Mesendoderm (in vitro differentiated cells): ENCODE data around the gene MAP2K3.

Experiments used
- DNase-seq: peaks from one replicate; pipeline ENCODE4 v3.0.0; 2013
- H2AK5ac ChIP-seq: 2 replicates; pipeline ENCODE4 v1.6.1; 2013; ENCODE audit warnings: low read length, inconsistent platforms
- H2BK120ac ChIP-seq: 2 replicates; pipeline ENCODE4 v1.6.1; 2013; ENCODE audit warnings: low read depth, mild to moderate bottlenecking, low read length, moderate library complexity, mixed read lengths
- H2BK15ac ChIP-seq: replicated peaks from 2 replicates; pipeline ENCODE4 v1.6.1; 2013; ENCODE audit warnings: low read depth, mild to moderate bottlenecking, moderate library complexity
- H2BK5ac ChIP-seq: 2 replicates; pipeline ENCODE4 v1.6.1; 2013; ENCODE audit warnings: low read length, inconsistent platforms
- H3K18ac ChIP-seq: 2 replicates; pipeline ENCODE4 v1.6.1; 2013; ENCODE audit warnings: mild to moderate bottlenecking, low read length, mixed read lengths
- H3K23ac ChIP-seq: one replicate; pipeline ENCODE4 v1.6.1; 2013; ENCODE audit warnings: low read length
- H3K27ac ChIP-seq: 2 replicates; pipeline ENCODE4 v1.5.1; 2013; ENCODE audit warnings: low read depth, mild to moderate bottlenecking, inconsistent platforms, low read length, moderate library complexity
- H3K27me3 ChIP-seq: 2 replicates; pipeline ENCODE4 v1.6.1; 2013; ENCODE audit warnings: low read length, control low read depth, mild to moderate bottlenecking, inconsistent platforms; ENCODE audit not compliant: insufficient read depth, poor library complexity
- H3K36me3 ChIP-seq: 2 replicates; pipeline ENCODE4 v1.6.1; 2013; ENCODE audit warnings: low read length, inconsistent platforms; ENCODE audit not compliant: control insufficient read depth, insufficient read depth
- H3K4ac ChIP-seq: one replicate; pipeline ENCODE4 v1.6.1; 2013; ENCODE audit warnings: low read depth, mild to moderate bottlenecking, low read length, moderate library complexity
- H3K4me1 ChIP-seq: 2 replicates; pipeline ENCODE4 v1.6.1; 2013; ENCODE audit warnings: low read depth, low read length, inconsistent platforms; ENCODE audit not compliant: control insufficient read depth
- H3K4me2 ChIP-seq: 2 replicates; pipeline ENCODE4 v1.6.1; 2013; ENCODE audit warnings: low read length
- H3K4me3 ChIP-seq: 2 replicates; pipeline ENCODE4 v1.5.1; 2013; ENCODE audit warnings: mild to moderate bottlenecking, low read length
- H3K56ac ChIP-seq: one replicate; pipeline ENCODE4 v1.6.1; 2013; ENCODE audit warnings: low read length
- H3K79me1 ChIP-seq: 2 replicates; pipeline ENCODE4 v1.6.1; 2013; ENCODE audit warnings: low read length, inconsistent platforms
- H3K79me2 ChIP-seq: 2 replicates; pipeline ENCODE4 v1.6.1; 2013; ENCODE audit warnings: mild to moderate bottlenecking, low read length; ENCODE audit not compliant: control insufficient read depth, insufficient read depth
- H3K9ac ChIP-seq: 2 replicates; pipeline ENCODE4 v1.6.1; 2013; ENCODE audit warnings: low read length, inconsistent platforms
- H4K5ac ChIP-seq: one replicate; pipeline ENCODE4 v1.6.1; 2013; ENCODE audit warnings: low read length
- H4K8ac ChIP-seq: one replicate; pipeline ENCODE4 v1.6.1; 2013; ENCODE audit warnings: low read depth, mild to moderate bottlenecking, control low read depth, low read length, moderate library complexity
- WGBS: extraction: QIAGEN DNeasy Blood & Tissue Kit; methylation state at CpG from one replicate; pipeline ENCODE4 v1.1.7; 2013; ENCODE audit warnings: low lambda C conversion rate, missing lambda C conversion rate; ENCODE audit not compliant: insufficient coverage; ENCODE audit errors: extremely low coverage; 5-methylcytosine and 5-hydroxymethylcytosine counted together

The MAP2K3 gene

GRCh38 chr17:21361020-21361809, 76.7 kb downstream of the MAP2K3 start:
- H3K18ac ChIP-seq: no peak overlapping the region
- H3K4me3 ChIP-seq: no peak overlapping the region
- H2BK5ac ChIP-seq: no peak overlapping the region
- H2BK120ac ChIP-seq: no peak overlapping the region
- H3K23ac ChIP-seq: no peak overlapping the region
- H2AK5ac ChIP-seq: peak overlapping the region; percentile 22
- H3K27ac ChIP-seq: no peak overlapping the region
- H3K56ac ChIP-seq: no peak overlapping the region
- no peaks in the 10 kb centered on the region for H3K27me3 ChIP-seq
- no peak overlapping the region for H2BK15ac ChIP-seq
- no peak overlapping the region for H3K4me2 ChIP-seq
- WGBS: no CpG with 5 or more reads among the region's 5 CpGs
- H3K4me1 ChIP-seq: peaks cover 7% of the 10 kb centered on the region
- no peak overlapping the region for H3K9ac ChIP-seq
- DNase-seq: peak; percentile 64
- no peaks in the 10 kb centered on the region for H3K36me3 ChIP-seq
- H3K4ac ChIP-seq: no peak overlapping the region
- H3K79me2 ChIP-seq: no peaks in the 10 kb centered on the region
- H4K5ac ChIP-seq: no peak overlapping the region
- H4K8ac ChIP-seq: no peak overlapping the region
- no peaks in the 10 kb centered on the region for H3K79me1 ChIP-seq

GRCh38 chr17:21362331-21362931, 77.9 kb downstream of the MAP2K3 start:
- Histone ChIP-seq H3K79me2 (no peaks in the 10 kb centered on the region), H4K5ac (no peak overlapping the region), H4K8ac (no peak overlapping the region), H3K79me1 (no peaks in the 10 kb centered on the region), H2BK15ac (no peak overlapping the region), H3K27ac (no peak overlapping the region), H3K27me3 (no peaks in the 10 kb centered on the region), H3K4me1 (peaks cover 7% of the 10 kb centered on the region), H3K4me3 (no peak overlapping the region), H2BK120ac (no peak overlapping the region), H3K4ac (no peak overlapping the region), H3K4me2 (no peak overlapping the region), H3K9ac (no peak overlapping the region), H3K56ac (no peak overlapping the region), H3K23ac (no peak overlapping the region), H2AK5ac (no peak overlapping the region), H2BK5ac (no peak overlapping the region), H3K36me3 (no peaks in the 10 kb centered on the region), H3K18ac (no peak overlapping the region)
- no peak for DNase-seq

- no peaks in the 10 kb centered on the region for H3K27me3 ChIP-seq
- no peak overlapping the region for H3K27ac ChIP-seq
- no peaks in the 10 kb centered on the region for H3K79me1 ChIP-seq
- H3K18ac ChIP-seq: no peak overlapping the region
- H2AK5ac ChIP-seq: no peak overlapping the region
- H3K9ac ChIP-seq: no peak overlapping the region
- H3K4me2 ChIP-seq: no peak overlapping the region
- no peaks in the 10 kb centered on the region for H3K36me3 ChIP-seq
- H3K4ac ChIP-seq: no peak overlapping the region
- H3K79me2 ChIP-seq: no peaks in the 10 kb centered on the region
- no peak overlapping the region for H3K23ac ChIP-seq
- no peak overlapping the region for H3K56ac ChIP-seq
- H2BK120ac ChIP-seq: no peak overlapping the region
- no peak for DNase-seq
- H2BK15ac ChIP-seq: no peak overlapping the region
- no CpG with 5 or more reads among the region's 9 CpGs for WGBS
- H3K4me1 ChIP-seq: peaks cover 7% of the 10 kb centered on the region
- no peak overlapping the region for H3K4me3 ChIP-seq
- no peak overlapping the region for H4K5ac ChIP-seq
- no peak overlapping the region for H2BK5ac ChIP-seq
- no peak overlapping the region for H4K8ac ChIP-seq
Observed at GRCh38 chr17:21363776-21364642, 79.5 kb downstream of the MAP2K3 start.
